HUES48 (cell line): ENCODE results near the gene NCK2.
"Not testable (repeated sequence)": the region's sequence is repeated elsewhere in the genome, so short reads cannot be mapped to it uniquely, and the experiment has no call there.

ENCODE experiments used
- H3K27ac ChIP-seq: one replicate; pipeline ENCODE4 v1.7.0; 2013; ENCODE audit warnings: low read depth, low read length, inconsistent platforms
- H3K27me3 ChIP-seq: 2 replicates; pipeline ENCODE4 v1.6.1; 2013; ENCODE audit warnings: mild to moderate bottlenecking, low read length; ENCODE audit not compliant: control insufficient read depth, insufficient read depth
- H3K36me3 ChIP-seq: 2 replicates; pipeline ENCODE4 v1.6.1; 2013; ENCODE audit warnings: low read length; ENCODE audit not compliant: control insufficient read depth, insufficient read depth
- H3K4me1 ChIP-seq: 2 replicates; pipeline ENCODE4 v1.6.1; 2013; ENCODE audit warnings: mild to moderate bottlenecking, low read length; ENCODE audit not compliant: control insufficient read depth, insufficient read depth
- H3K4me3 ChIP-seq: 2 replicates; pipeline ENCODE4 v1.5.1; 2013; ENCODE audit warnings: mild to moderate bottlenecking, low read depth, low read length
- H3K9ac ChIP-seq: 2 replicates; pipeline ENCODE4 v1.6.1; 2013; ENCODE audit warnings: mild to moderate bottlenecking, low read depth, low read length, moderate library complexity
- H3K9me3 ChIP-seq: 2 replicates; pipeline ENCODE4 v1.6.1; 2013; ENCODE audit warnings: low read length; ENCODE audit not compliant: control insufficient read depth, insufficient read depth

NCK2 gene

DNA sequence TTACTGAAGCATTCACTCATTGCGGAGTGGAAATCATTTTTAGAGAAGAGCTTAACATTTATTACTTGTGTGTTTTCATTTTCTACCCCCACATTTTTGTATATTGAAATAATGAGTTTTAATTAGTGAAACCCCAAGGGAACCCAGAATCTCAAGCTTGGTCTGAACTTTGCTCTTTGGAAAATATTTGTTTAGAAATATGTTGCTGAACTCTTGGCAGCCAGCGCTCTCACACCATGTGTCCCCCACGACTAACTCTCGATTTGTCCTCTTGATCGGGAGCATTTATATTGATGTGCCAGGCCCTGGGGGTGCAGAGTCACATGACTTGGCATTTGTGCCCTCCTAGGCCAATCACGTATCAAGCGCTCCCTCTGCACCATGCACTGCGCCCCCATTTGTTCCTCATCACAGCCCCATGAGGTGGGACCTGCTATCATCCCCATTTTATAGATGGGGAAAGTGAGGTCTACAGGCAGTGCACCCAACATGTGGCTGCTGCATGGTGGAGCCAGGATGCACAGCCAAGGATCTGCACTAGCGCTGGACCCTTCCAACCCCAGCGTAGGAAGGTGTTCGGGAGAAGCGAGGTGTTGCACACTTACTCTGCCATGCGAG, 149.7 kb downstream of the NCK2 start:
- Histone ChIP-seq H3K9me3 (no peaks in the 10 kb centered on the region), H3K36me3 (peaks cover 13% of the 10 kb centered on the region), H3K4me1 (no peaks in the 10 kb centered on the region), H3K27me3 (no peaks in the 10 kb centered on the region), H3K4me3 (no peak overlapping the region), H3K27ac (no peak overlapping the region), H3K9ac (no peak overlapping the region)

DNA sequence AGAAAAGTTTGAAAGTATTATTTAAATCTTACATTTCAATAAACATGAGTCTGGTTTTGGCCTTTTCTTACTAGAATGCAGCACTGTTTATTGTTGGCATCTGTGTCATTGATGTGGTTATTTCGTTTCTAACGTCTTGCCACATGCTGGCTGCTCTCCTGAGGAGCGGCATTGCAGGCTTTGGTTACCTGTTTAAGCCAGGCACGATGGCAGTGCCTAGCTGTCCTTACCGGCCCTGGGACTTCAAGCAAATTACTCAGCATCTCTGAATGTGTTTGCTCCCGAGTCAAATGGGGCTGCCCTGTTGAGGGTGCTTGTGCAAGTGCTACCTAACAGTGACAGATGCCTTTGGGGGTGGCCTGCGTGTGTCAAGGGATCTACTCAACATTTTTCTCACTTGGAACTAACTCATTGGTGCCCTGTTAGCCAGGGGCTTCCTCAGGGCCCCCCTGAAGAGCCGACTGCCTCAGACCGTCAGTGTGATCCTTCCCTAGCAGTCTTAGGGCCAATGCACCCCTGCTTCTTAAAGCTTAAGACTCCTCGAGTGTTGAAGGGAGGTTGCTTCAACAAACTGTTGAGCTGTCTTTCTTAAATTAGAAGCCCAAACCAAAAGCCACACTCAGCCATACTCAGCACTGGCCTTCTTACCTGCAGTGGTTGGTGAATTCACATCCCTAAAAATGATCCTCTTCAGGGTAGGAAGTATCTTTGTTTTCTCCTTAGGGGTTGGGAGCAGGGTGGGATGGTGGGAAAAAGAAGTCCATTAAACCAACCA, 151.5 kb downstream of the NCK2 start:
- no peak overlapping the region for H3K27ac ChIP-seq
- H3K36me3 ChIP-seq: peaks cover 13% of the 10 kb centered on the region
- no peaks in the 10 kb centered on the region for H3K27me3 ChIP-seq
- H3K9me3 ChIP-seq: no peaks in the 10 kb centered on the region
- no peak overlapping the region for H3K9ac ChIP-seq
- no peak overlapping the region for H3K4me3 ChIP-seq
- H3K4me1 ChIP-seq: no peaks in the 10 kb centered on the region

DNA sequence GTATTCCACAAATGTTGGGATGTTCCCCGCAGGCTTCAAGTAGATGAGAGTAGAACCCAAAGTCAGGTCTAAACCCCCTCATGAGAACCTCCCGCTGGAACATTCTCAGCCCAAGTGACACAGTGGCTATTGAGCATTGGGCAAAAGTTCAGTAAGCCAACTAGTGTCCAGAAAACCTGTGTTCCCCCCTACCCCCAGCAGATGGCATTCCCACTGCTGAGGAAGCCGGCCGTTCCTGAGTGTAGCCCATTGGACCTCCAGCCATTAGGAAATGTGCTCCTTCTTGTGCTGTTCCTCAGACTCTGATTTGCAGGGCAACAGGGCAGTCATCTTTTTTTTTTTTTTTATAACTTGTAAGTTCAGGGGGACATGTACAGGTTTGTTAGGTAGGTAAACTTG, 152.1 kb downstream of the NCK2 start:
- Histone ChIP-seq H3K9me3 (no peaks in the 10 kb centered on the region), H3K27ac (no peak overlapping the region), H3K27me3 (no peaks in the 10 kb centered on the region), H3K4me1 (no peaks in the 10 kb centered on the region), H3K9ac (no peak overlapping the region), H3K36me3 (peaks cover 13% of the 10 kb centered on the region), H3K4me3 (no peak overlapping the region)

DNA sequence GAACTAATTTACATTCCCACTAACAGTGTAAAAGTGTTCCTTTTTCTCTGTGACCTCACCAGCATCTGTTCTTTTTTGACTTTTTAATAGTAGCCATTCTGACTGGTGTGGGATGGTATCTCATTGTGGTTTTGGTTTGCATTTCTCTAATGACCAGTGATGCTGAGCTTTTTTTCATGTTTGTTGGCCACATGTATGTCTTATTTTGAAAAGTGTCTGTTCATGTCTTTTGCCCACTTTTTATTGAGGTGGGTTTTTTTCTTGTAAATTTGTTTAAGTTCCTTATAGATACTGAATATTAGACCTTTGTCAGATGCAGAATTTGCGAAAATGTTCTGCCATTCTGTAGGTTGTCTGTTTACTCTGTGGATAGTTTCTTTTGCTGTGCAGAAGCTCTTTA, 153.0 kb downstream of the NCK2 start:
- not testable (repeated sequence) for H3K9me3 ChIP-seq, H3K27ac ChIP-seq, H3K27me3 ChIP-seq, H3K9ac ChIP-seq, H3K4me1 ChIP-seq, H3K4me3 ChIP-seq
- H3K36me3 ChIP-seq: peaks cover 13% of the 10 kb centered on the region

DNA sequence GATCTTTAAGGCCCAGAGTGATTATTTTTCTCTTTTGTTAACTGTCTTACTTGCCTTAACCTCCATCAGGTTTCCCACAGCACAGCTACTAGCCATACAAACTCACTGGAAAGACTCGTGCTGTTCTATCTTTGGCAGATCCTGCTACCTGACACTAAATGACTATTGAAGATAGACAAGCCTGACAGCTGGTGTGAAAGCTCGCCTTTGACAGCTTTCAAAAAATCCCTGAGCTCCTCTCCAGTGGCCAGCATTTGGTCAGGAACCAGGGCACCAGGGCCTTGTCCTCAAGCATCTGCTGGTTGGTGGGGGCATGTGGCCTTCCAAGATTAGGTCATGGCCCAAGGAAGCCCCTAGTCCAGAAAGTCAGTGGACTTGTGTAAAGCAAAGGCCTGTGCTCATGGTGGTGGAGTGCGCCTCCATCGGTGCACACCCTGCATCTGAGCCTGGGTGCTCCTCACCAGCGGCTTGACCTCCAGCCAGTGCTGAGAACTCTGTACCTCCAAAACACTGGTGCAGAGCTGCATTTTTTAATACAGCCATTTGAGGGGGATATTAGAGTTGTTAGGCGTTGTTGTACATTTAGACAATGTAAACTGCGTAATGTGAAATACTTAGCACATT, 158.5 kb downstream of the NCK2 start:
- Histone ChIP-seq H3K36me3 (no peaks in the 10 kb centered on the region), H3K4me3 (no peak overlapping the region), H3K4me1 (no peaks in the 10 kb centered on the region), H3K27me3 (no peaks in the 10 kb centered on the region), H3K27ac (no peak overlapping the region), H3K9ac (no peak overlapping the region), H3K9me3 (no peaks in the 10 kb centered on the region)

DNA sequence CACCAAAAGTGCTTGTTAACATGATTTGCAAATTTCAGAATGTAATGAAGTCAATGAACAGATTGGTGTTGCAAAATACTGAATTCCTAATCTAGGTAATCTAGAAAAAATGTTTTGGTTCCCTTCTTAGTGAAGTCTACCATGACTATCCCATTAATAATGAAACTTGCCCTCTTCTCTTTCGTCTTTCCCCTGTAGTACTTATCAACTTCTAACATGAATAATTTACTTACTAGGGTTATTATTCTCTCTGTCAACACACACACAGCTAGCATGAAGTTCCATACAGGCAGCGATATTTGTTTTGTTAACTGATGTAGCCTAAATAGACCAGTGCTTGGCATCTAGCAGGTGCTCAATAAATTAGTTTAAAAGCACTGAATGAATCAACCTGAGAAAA, 160.2 kb downstream of the NCK2 start:
- H3K36me3 ChIP-seq: no peaks in the 10 kb centered on the region
- no peak overlapping the region for H3K27ac ChIP-seq
- no peak overlapping the region for H3K9ac ChIP-seq
- no peaks in the 10 kb centered on the region for H3K4me1 ChIP-seq
- no peak overlapping the region for H3K4me3 ChIP-seq
- H3K9me3 ChIP-seq: no peaks in the 10 kb centered on the region
- H3K27me3 ChIP-seq: no peaks in the 10 kb centered on the region

DNA sequence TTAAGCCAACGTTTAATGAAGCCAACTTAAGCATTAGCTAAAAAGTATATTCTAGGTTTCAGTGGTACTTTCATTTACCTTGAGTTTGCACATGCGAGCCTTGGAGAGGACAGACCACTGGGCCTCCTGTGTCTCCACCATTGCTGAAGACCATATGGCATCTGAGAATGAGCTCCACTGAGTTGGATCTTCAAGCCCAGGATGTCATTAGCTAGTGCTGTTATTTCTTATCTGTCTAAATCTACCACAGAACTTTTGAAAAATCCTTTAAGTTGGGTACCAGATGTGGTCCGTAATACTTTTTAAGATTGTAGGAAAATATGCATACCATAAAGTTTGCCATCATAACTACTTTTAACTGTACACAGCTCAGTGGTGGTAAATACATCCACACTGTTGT, 161.8 kb downstream of the NCK2 start:
- Histone ChIP-seq H3K9me3 (no peaks in the 10 kb centered on the region), H3K4me1 (no peaks in the 10 kb centered on the region), H3K27ac (no peak overlapping the region), H3K9ac (no peak overlapping the region), H3K27me3 (no peaks in the 10 kb centered on the region), H3K36me3 (no peaks in the 10 kb centered on the region), H3K4me3 (no peak overlapping the region)

DNA sequence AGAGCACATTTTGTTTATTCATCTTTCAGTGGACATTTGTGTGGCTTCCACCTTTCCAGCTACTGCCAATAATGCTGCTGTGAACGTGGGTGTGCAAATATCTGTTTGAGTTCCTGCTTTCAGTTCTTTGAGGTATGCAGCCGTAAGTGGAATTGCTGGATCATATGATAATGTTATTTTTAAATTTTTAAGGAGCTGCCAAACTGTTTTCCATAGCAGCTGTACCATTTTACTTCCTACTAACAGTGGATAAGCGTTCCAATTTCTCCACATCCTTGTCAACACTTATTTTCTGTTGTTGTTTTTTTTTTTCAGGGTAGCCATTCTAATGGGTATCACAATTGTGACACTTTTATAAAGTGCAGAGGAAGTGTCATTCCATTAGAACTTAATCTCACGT, 162.5 kb downstream of the NCK2 start:
- H3K27ac ChIP-seq: no peak overlapping the region
- no peak overlapping the region for H3K9ac ChIP-seq
- H3K4me1 ChIP-seq: no peaks in the 10 kb centered on the region
- H3K27me3 ChIP-seq: no peaks in the 10 kb centered on the region
- no peaks in the 10 kb centered on the region for H3K9me3 ChIP-seq
- H3K4me3 ChIP-seq: no peak overlapping the region
- no peaks in the 10 kb centered on the region for H3K36me3 ChIP-seq

DNA sequence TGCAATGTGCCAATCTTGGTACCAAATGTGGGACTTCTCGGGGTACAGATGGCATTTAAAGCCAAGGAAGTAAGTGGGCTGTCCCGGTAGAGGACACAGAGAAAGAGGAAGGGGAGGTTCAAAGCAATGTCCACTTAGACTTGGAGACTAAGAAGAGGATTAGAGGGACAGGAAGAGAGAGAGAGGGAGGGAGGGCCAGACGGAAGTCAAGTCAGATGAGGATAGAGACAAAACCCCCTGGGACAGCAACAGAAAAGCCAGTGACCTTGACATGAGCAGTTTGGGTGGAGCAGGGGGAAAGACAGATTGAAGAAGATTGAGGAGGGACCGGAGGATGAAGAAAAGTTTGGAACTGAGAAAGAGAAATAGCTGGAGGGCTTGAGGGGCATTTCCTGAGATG, 164.5 kb downstream of the NCK2 start:
- Histone ChIP-seq H3K9me3 (no peaks in the 10 kb centered on the region), H3K27me3 (no peaks in the 10 kb centered on the region), H3K27ac (no peak overlapping the region), H3K4me1 (no peaks in the 10 kb centered on the region), H3K9ac (no peak overlapping the region), H3K36me3 (no peaks in the 10 kb centered on the region), H3K4me3 (no peak overlapping the region)

DNA sequence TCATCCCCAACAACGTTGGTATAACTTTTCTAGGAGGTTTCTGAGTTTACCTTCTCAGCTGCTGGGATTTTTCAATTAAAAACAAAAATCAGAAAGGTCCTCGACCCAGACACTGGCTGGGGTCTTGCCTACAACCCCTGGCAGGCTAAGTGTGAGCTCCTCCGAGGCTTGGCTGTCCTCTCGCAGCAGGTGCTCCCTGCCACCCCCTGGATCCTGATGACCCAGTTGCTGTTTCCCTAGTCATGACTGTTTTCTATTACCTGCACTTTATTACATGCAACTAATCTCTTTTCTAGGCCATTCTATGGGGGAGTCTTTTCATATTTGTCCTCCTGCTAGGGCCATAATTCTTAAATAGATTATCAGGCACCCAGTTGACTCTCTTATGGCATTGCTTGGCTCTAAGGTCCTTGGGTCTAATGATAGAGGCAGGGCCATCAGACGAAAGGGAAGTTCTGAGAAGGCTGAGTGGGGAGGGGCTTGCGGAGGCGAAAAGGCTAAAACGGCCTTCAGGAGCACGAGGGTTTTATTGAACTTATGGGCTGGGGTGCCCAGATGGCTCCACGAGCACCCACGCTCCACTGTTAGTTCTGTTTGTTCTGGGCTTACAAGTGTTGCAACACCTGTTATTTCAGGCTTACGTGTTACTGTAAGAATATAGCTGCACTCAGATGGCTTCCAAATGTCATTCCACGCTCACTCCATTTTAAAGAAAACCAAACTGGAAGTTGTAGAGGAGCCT, 166.0 kb downstream of the NCK2 start:
- Histone ChIP-seq H3K36me3 (no peaks in the 10 kb centered on the region), H3K9ac (no peak overlapping the region), H3K4me3 (no peak overlapping the region), H3K27me3 (no peaks in the 10 kb centered on the region), H3K9me3 (no peaks in the 10 kb centered on the region; the same call in 1 of the 2 replicates), H3K27ac (no peak overlapping the region), H3K4me1 (no peaks in the 10 kb centered on the region)

DNA sequence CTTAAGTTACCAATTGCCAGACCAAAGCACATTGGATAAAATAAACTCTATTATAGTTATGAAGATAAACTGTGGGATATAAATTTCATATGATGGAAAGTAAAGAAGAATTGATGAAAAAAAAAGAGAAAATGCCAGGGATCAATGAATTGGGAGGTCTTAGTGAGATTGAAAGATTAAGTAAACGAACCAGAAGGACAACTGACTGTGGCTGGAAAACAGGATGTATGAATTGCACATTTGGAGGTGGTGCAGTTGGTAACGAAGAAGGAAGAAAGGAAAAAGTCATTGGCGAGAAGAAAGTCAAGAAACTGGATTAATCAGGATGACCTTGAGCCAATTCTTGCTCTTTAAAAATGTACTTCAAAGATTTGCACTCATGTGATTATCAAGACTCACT, 166.7 kb downstream of the NCK2 start:
- no peak overlapping the region for H3K9ac ChIP-seq
- H3K27me3 ChIP-seq: no peaks in the 10 kb centered on the region
- no peaks in the 10 kb centered on the region for H3K4me1 ChIP-seq
- H3K4me3 ChIP-seq: no peak overlapping the region
- H3K9me3 ChIP-seq: no peaks in the 10 kb centered on the region; the same call in 1 of the 2 replicates
- no peaks in the 10 kb centered on the region for H3K36me3 ChIP-seq
- H3K27ac ChIP-seq: no peak overlapping the region
